ENCODE measurements around the gene FBXO2.

DNA sequence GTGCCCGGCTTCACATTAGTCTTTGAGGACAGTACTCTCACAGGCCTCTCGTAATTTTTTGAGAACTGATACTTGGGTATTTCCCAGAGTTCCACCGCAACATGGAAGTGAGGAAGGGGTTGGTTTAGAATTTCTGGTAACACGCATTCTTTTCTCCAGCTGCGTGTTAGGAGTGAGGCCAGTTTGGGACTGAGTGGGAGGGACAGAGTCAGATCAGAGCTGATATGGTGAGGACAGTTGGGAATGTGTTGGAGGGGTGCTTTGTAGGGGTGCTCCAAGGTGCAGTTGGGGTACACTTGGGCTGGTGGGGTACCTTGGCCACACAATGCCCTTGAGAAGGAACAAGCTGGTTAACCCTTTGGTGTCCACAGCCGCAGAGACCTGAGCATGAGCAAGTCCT is 16.5 kb upstream of the FBXO2 start:
- TF ChIP-seq CTCF (IDR thresholded peaks at IDR 0.05) = no peak
- no peak for TF ChIP-seq POLR2AphosphoS5 (IDR thresholded peaks at IDR 0.05; ENCODE audit: low read depth, low read length)
- TF ChIP-seq SIN3A (IDR thresholded peaks at IDR 0.05; ENCODE audit: borderline replicate concordance, insufficient read depth, low read depth, low read length) = no peak
- TF ChIP-seq REST (IDR thresholded peaks at IDR 0.05; ENCODE audit: insufficient read depth in 1 of 2, low read depth in 2 of 2, low read length in 1 of 2) = no peak
- TF ChIP-seq TCF7L2 (IDR thresholded peaks at IDR 0.05; ENCODE audit: low read depth, low read length) = no peak
